K562 (cell line): ENCODE data around the gene IRF1. TPM values are rescaled to one million over a fixed set of nuclear protein-coding genes. Genes with fewer than 3 reads are reported as not detected.

Experiments
- BCOR ChIP-seq: fragments of 450-650 bp; IDR thresholded peaks from 2 replicates; pipeline ENCODE4 v1.6.1; 2016
- C11orf30 ChIP-seq: fragments of 450-650 bp; IDR thresholded peaks from 2 replicates; pipeline ENCODE4 v1.6.1; 2016; ENCODE audit warnings: low read depth, mild to moderate bottlenecking
- CBX1 ChIP-seq: sonication (generic); IDR thresholded peaks from 2 replicates; pipeline ENCODE4 v1.6.1; 2016; ENCODE audit warnings: antibody characterized with exemption, low read depth, mild to moderate bottlenecking
- CCNT2 ChIP-seq: IDR thresholded peaks from 2 replicates; pipeline ENCODE4 v1.6.1; 2011; ENCODE audit warnings: borderline replicate concordance, low read depth, mild to moderate bottlenecking, moderate library complexity, mixed read lengths, low read length; ENCODE audit not compliant: insufficient read length; ENCODE audit errors: extremely low read depth
- CHD4 ChIP-seq: fragments of 200-600 bp; sonication (generic); IDR thresholded peaks from 3 replicates; pipeline ENCODE4 v1.6.1; 2012; ENCODE audit warnings: low read depth, mild to moderate bottlenecking, mixed read lengths, low read length, inconsistent platforms; ENCODE audit not compliant: insufficient read depth, insufficient replicate concordance, poor library complexity, severe bottlenecking
- DPF2 ChIP-seq: fragments of 450-650 bp; IDR thresholded peaks from 2 replicates; pipeline ENCODE4 v1.6.1; 2016
- ELF4 ChIP-seq: fragments of 450-650 bp; formaldehyde crosslinking; IDR thresholded peaks from 2 replicates; pipeline ENCODE4 v1.4.0; 2022; ENCODE audit warnings: missing genetic modification characterization
- GABPB2 ChIP-seq: fragments of 250-450 bp; sonication (Bioruptor Pico); conservative IDR thresholded peaks from 2 replicates; pipeline ENCODE4 v1.5.1; 2021; ENCODE audit warnings: mild to moderate bottlenecking
- HDAC1 ChIP-seq, 2 experiments: fragments of 450-650 bp; IDR thresholded peaks; 2 replicates each; pipeline ENCODE4 v1.6.1; 2016 to 2017; ENCODE audit warnings: inconsistent platforms in 1 of 2, mild to moderate bottlenecking in 1 of 2, moderate library complexity in 1 of 2
- HNRNPK ChIP-seq: fragments of 200-400 bp; formaldehyde crosslinking; IDR thresholded peaks from one replicate; pipeline ENCODE4 v1.6.1; 2018; ENCODE audit warnings: mild to moderate bottlenecking, low read depth, low read length; ENCODE audit not compliant: poor library complexity, severe bottlenecking
- OTX1 ChIP-seq: fragments of 450-650 bp; formaldehyde crosslinking; IDR thresholded peaks from 2 replicates; pipeline ENCODE4 v1.4.0; 2022; ENCODE audit warnings: mild to moderate bottlenecking
- PHF20 ChIP-seq: fragments of 450-650 bp; IDR thresholded peaks from 2 replicates; pipeline ENCODE4 v1.6.1; 2018; ENCODE audit not compliant: partially characterized antibody
- RBM34 ChIP-seq: fragments of 200-400 bp; formaldehyde crosslinking; IDR thresholded peaks from 2 replicates; pipeline ENCODE4 v1.6.1; 2018; ENCODE audit warnings: low read length, borderline replicate concordance; ENCODE audit not compliant: insufficient read depth
- RCOR1 ChIP-seq, 2 experiments: IDR thresholded peaks; 2 replicates each; pipeline ENCODE4 v1.6.1; 2012; ENCODE audit warnings: low read depth in 2 of 2, low read length in 2 of 2, borderline replicate concordance in 1 of 2, improper control_type of control experiment in 1 of 2
- RFX5 ChIP-seq: IDR thresholded peaks from 2 replicates; pipeline ENCODE4 v1.6.1; 2011; ENCODE audit warnings: low read depth, mild to moderate bottlenecking, improper control_type of control experiment, low read length
- RUNX1 ChIP-seq: sonication (generic); IDR thresholded peaks from 2 replicates; pipeline ENCODE4 v1.6.1; 2016; ENCODE audit warnings: antibody characterized with exemption, low read depth
- SPI1 ChIP-seq: IDR thresholded peaks from 2 replicates; pipeline ENCODE4 v1.6.1; 2011; ENCODE audit warnings: low read depth, low read length, control low read depth, borderline replicate concordance
- TAF1 ChIP-seq: IDR thresholded peaks from 2 replicates; pipeline ENCODE4 v1.6.1; 2011; ENCODE audit warnings: mild to moderate bottlenecking, low read length, moderate library complexity; ENCODE audit not compliant: insufficient read depth, control insufficient read depth, severe bottlenecking; ENCODE audit errors: extremely low read depth
- TCF7L2 ChIP-seq: fragments of 150-350 bp; IDR thresholded peaks from 2 replicates; pipeline ENCODE4 v1.6.1; 2016; ENCODE audit warnings: low read depth, mild to moderate bottlenecking, low read length, moderate library complexity
- ZNF232 ChIP-seq: sonication (generic); formaldehyde crosslinking; IDR thresholded peaks from 2 replicates; pipeline ENCODE4 v1.8.0; 2022; ENCODE audit warnings: mild to moderate bottlenecking, missing genetic modification reagents
- ZNF274 ChIP-seq: IDR thresholded peaks from 2 replicates; pipeline ENCODE4 v1.6.1; 2011; ENCODE audit warnings: low read depth, mild to moderate bottlenecking, low read length, moderate library complexity, borderline replicate concordance
- polyA plus RNA-seq, 8 experiments: library from polyadenylated mRNA; depleted of rRNA in 4 of 8; stranded (reverse) in 5 of 8; unstranded in 3 of 8; fragments of >200 nt; fragmentation: Nextera tagmentation in 2 of 8; fragmentation: Illumina TruSeq in 1 of 8; extraction: Ambion mirVana in 2 of 8; extraction: Trizol in 1 of 8; gene quantifications; 2 replicates each; pipeline versions ENCODE4 v1.2.1 to v1.2.3, GENCODE V29; 2011 to 2014; ENCODE audit warnings: inconsistent platforms in 1 of 8, missing spikeins in 1 of 8
- total RNA-seq, 7 experiments: library from RNA; depleted of rRNA in 6 of 7; stranded (reverse); fragments of >200 nt in 6 of 7; fragmentation: Illumina TruSeq in 2 of 7; extraction: Trizol in 2 of 7; gene quantifications; 2 replicates each; pipeline versions ENCODE4 v1.2.1 to v1.2.3, GENCODE V29; 2011 to 2021; ENCODE audit warnings: low replicate concordance in 1 of 7
- TF ChIP-seq, protein P1 (sequence below): sonication (generic); formaldehyde crosslinking; IDR thresholded peaks from 2 replicates; pipeline ENCODE4 v1.8.0; 2023; ENCODE audit warnings: mild to moderate bottlenecking, missing genetic modification reagents
- TF ChIP-seq, protein P2 (sequence below): sonication (generic); formaldehyde crosslinking; IDR thresholded peaks from 2 replicates; pipeline ENCODE4 v1.8.1; 2023; ENCODE audit warnings: mild to moderate bottlenecking, missing genetic modification reagents

IRF1 gene
- total and polyA plus RNA-seq, 9 of the 15 experiments (the other 6 are each of a cell fraction or from before 2014, with no cell fraction given) = 1.1 to 12.3 (median 5.9) TPM

DNA sequence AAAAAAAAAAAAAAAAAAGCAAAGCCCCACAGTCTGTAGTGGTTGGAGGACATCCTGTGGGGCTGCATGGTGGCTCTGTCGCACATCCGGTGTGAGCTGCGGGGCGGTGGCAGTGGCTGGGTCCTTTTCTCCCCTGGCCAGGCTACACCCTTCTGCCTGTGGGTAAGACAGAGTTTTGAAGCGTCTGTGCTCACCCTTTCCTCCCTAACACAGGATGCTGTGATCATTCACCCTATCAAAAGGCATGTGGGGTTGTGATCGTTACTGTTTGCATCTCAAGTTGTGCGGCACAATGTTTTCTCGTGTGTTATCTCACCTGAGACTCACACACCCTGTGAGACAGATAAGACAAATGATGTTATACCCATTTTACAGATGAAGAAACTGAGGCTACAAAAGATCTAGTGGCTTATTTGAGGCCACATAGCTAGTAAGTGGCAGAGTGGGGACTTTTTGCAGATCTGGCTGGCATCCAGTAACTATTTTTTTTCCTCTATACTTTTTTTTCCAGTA, 17.5 kb downstream of the IRF1 start (continued):
- TF ChIP-seq ZNF232 (CRISPR knock-in tag) (no peak), ELF4 (CRISPR knock-in tag) (no peak), TAF1 (no peak), C11orf30 (no peak), SPI1 (no peak), RBM34 (no peak), RCOR1 (IDR thresholded peaks at IDR 0.05; ENCODE audit: borderline replicate concordance in 1 of 2, low read depth in 2 of 2, low read length in 2 of 2) (peak in 1 of 2 experiments; percentile 85; a peak in 2 of 4 replicates), DPF2 (no peak), CCNT2 (no peak), PHF20 (peak; percentile 42), CBX1 (peak; percentile 80), CHD4 (peak; percentile 95), HDAC1 (IDR thresholded peaks at IDR 0.05) (0 out of 4 replicates have a peak, but pooled peaks of 1 of the 2 experiments have one; percentile 19), RUNX1 (no peak), ZNF274 (no peak), TCF7L2 (no peak), OTX1 (CRISPR knock-in tag) (no peak), RFX5 (no peak), HNRNPK (no peak), BCOR (peak; percentile 99), GABPB2 (CRISPR knock-in tag) (no peak)
- TF ChIP-seq, protein P1, sequence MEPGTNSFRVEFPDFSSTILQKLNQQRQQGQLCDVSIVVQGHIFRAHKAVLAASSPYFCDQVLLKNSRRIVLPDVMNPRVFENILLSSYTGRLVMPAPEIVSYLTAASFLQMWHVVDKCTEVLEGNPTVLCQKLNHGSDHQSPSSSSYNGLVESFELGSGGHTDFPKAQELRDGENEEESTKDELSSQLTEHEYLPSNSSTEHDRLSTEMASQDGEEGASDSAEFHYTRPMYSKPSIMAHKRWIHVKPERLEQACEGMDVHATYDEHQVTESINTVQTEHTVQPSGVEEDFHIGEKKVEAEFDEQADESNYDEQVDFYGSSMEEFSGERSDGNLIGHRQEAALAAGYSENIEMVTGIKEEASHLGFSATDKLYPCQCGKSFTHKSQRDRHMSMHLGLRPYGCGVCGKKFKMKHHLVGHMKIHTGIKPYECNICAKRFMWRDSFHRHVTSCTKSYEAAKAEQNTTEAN (CRISPR knock-in tag) = no peak
- TF ChIP-seq, protein P2, sequence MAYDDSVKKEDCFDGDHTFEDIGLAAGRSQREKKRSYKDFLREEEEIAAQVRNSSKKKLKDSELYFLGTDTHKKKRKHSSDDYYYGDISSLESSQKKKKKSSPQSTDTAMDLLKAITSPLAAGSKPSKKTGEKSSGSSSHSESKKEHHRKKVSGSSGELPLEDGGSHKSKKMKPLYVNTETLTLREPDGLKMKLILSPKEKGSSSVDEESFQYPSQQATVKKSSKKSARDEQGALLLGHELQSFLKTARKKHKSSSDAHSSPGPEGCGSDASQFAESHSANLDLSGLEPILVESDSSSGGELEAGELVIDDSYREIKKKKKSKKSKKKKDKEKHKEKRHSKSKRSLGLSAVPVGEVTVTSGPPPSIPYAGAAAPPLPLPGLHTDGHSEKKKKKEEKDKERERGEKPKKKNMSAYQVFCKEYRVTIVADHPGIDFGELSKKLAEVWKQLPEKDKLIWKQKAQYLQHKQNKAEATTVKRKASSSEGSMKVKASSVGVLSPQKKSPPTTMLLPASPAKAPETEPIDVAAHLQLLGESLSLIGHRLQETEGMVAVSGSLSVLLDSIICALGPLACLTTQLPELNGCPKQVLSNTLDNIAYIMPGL (CRISPR knock-in tag) = no peak
